Activated T-cell treated with anti-CD3 and anti-CD28 coated beads, Interleukin-2, amount 50 U/mL, for 4 hours (primary cell): Measurements from ENCODE around the gene THTPA. TPM values are rescaled to one million over a fixed set of nuclear protein-coding genes. Genes with fewer than 3 reads are reported as not detected.

Source experiments
- ATAC-seq, 2 donors: fragments of 200-7000 bp; cut with Tn5 transposase; one replicate each; pipeline ENCODE4 v1.10.0; 2021
- DNase-seq: peaks from one replicate; pipeline ENCODE4 v3.0.0-alpha.2; 2020
- H3K27me3 Mint-ChIP-seq: one replicate; pipeline ENCODE4 v1.8.0; 2021; ENCODE audit warnings: low read depth, mixed read lengths
- H3K36me3 Mint-ChIP-seq: one replicate; pipeline ENCODE4 v1.8.0; 2022; ENCODE audit warnings: mixed read lengths; ENCODE audit not compliant: insufficient read depth
- H3K4me1 Mint-ChIP-seq: one replicate; pipeline ENCODE4 v1.8.0; 2021; ENCODE audit warnings: low read depth, mixed read lengths
- H3K4me3 Mint-ChIP-seq: one replicate; pipeline ENCODE4 v1.8.0; 2021; ENCODE audit warnings: mild to moderate bottlenecking, moderate library complexity, mixed read lengths
- H3K9me3 Mint-ChIP-seq: one replicate; pipeline ENCODE4 v1.8.0; 2021; ENCODE audit warnings: mixed read lengths
- total RNA-seq, 3 donors: library from RNA; stranded (reverse); gene quantifications; one replicate each; pipeline ENCODE4 v1.2.1, GENCODE V29; 2021

The THTPA gene
- total RNA-seq, 3 donors from 2014 or later, result 17.1 to 18.8 (median 17.6) TPM

GRCh38 chr14:23539248-23540140 is 16.6 kb upstream of the THTPA start:
- Mint-ChIP-seq H3K4me3 (no peak overlapping the region), H3K36me3 (no peaks in the 10 kb centered on the region), H3K4me1 (peaks cover 2% of the 10 kb centered on the region), H3K27me3 (peaks cover 2% of the 10 kb centered on the region), H3K9me3 (no peaks in the 10 kb centered on the region)
- ATAC-seq (peak; percentile 77 to 80), DNase-seq (no peak)

- Mint-ChIP-seq H3K36me3 (no peaks in the 10 kb centered on the region), H3K4me1 (peaks cover 2% of the 10 kb centered on the region), H3K27me3 (peaks cover 2% of the 10 kb centered on the region), H3K9me3 (no peaks in the 10 kb centered on the region), H3K4me3 (no peak overlapping the region)
- no peak for ATAC-seq
- DNase-seq, result no peak
Observed at GRCh38 chr14:23540141-23540469, 16.0 kb upstream of the THTPA start.

GRCh38 chr14:23542261-23542660 is 13.8 kb upstream of the THTPA start:
- peaks cover 2% of the 10 kb centered on the region for H3K4me1 Mint-ChIP-seq
- DNase-seq (no peak), ATAC-seq (no peak)
- H3K4me3 Mint-ChIP-seq, result no peak overlapping the region
- H3K9me3 Mint-ChIP-seq, result no peaks in the 10 kb centered on the region
- peaks cover 2% of the 10 kb centered on the region for H3K27me3 Mint-ChIP-seq
- no peaks in the 10 kb centered on the region for H3K36me3 Mint-ChIP-seq

GRCh38 chr14:23543403-23543802 is 12.7 kb upstream of the THTPA start:
- ATAC-seq (no peak), DNase-seq (no peak)

GRCh38 chr14:23544511-23545447 is 11.3 kb upstream of the THTPA start:
- Mint-ChIP-seq H3K9me3 (no peaks in the 10 kb centered on the region), H3K36me3 (no peaks in the 10 kb centered on the region), H3K27me3 (no peaks in the 10 kb centered on the region), H3K4me1 (no peaks in the 10 kb centered on the region), H3K4me3 (no peak overlapping the region)
- DNase-seq (no peak), ATAC-seq (no peak)

More at GRCh38 chr14:23543403-23543802, 12.7 kb upstream of the THTPA start:
- no peak overlapping the region for H3K4me3 Mint-ChIP-seq
- peaks cover 2% of the 10 kb centered on the region for H3K27me3 Mint-ChIP-seq
- no peaks in the 10 kb centered on the region for H3K36me3 Mint-ChIP-seq
- peaks cover 2% of the 10 kb centered on the region for H3K4me1 Mint-ChIP-seq
- H3K9me3 Mint-ChIP-seq, result no peaks in the 10 kb centered on the region

GRCh38 chr14:23545740-23546365 is 10.2 kb upstream of the THTPA start:
- H3K36me3 Mint-ChIP-seq, result no peaks in the 10 kb centered on the region

GRCh38 chr14:23546450-23547035 is 9.5 kb upstream of the THTPA start:
- H3K9me3 Mint-ChIP-seq, result no peaks in the 10 kb centered on the region
- no peaks in the 10 kb centered on the region for H3K4me1 Mint-ChIP-seq
- DNase-seq (no peak), ATAC-seq (no peak)
- H3K4me3 Mint-ChIP-seq, result no peak overlapping the region
- H3K27me3 Mint-ChIP-seq, result no peaks in the 10 kb centered on the region
- H3K36me3 Mint-ChIP-seq, result no peaks in the 10 kb centered on the region

More at GRCh38 chr14:23545740-23546365, 10.2 kb upstream of the THTPA start:
- no peak overlapping the region for H3K4me3 Mint-ChIP-seq
- H3K9me3 Mint-ChIP-seq, result no peaks in the 10 kb centered on the region
- H3K27me3 Mint-ChIP-seq, result no peaks in the 10 kb centered on the region
- no peak for DNase-seq
- ATAC-seq, result no peak
- no peaks in the 10 kb centered on the region for H3K4me1 Mint-ChIP-seq

- DNase-seq, result no peak
- no peak for ATAC-seq
- H3K4me1 Mint-ChIP-seq, result peaks cover 2% of the 10 kb centered on the region
- no peaks in the 10 kb centered on the region for H3K27me3 Mint-ChIP-seq
- no peak overlapping the region for H3K4me3 Mint-ChIP-seq
- H3K36me3 Mint-ChIP-seq, result no peaks in the 10 kb centered on the region
- no peaks in the 10 kb centered on the region for H3K9me3 Mint-ChIP-seq
Observed at GRCh38 chr14:23547924-23548323, 8.1 kb upstream of the THTPA start.

- Mint-ChIP-seq H3K36me3 (no peaks in the 10 kb centered on the region), H3K4me3 (no peak overlapping the region), H3K9me3 (no peaks in the 10 kb centered on the region), H3K4me1 (peaks cover 2% of the 10 kb centered on the region), H3K27me3 (no peaks in the 10 kb centered on the region)
- DNase-seq (no peak), ATAC-seq (no peak)
Observed at GRCh38 chr14:23548351-23549318, 7.4 kb upstream of the THTPA start.

GRCh38 chr14:23550131-23550811 is 5.8 kb upstream of the THTPA start:
- H3K36me3 Mint-ChIP-seq, result no peaks in the 10 kb centered on the region
- no peak overlapping the region for H3K4me3 Mint-ChIP-seq
- ATAC-seq (no peak), DNase-seq (no peak)
- peaks cover 3% of the 10 kb centered on the region for H3K4me1 Mint-ChIP-seq
- H3K27me3 Mint-ChIP-seq, result no peaks in the 10 kb centered on the region
- no peaks in the 10 kb centered on the region for H3K9me3 Mint-ChIP-seq

GRCh38 chr14:23550812-23551265 is 5.2 kb upstream of the THTPA start:
- no peak for DNase-seq
- no peak overlapping the region for H3K4me3 Mint-ChIP-seq
- ATAC-seq, result no peak
- H3K36me3 Mint-ChIP-seq, result no peaks in the 10 kb centered on the region
- H3K4me1 Mint-ChIP-seq, result peaks cover 4% of the 10 kb centered on the region
- H3K9me3 Mint-ChIP-seq, result no peaks in the 10 kb centered on the region
- H3K27me3 Mint-ChIP-seq, result no peaks in the 10 kb centered on the region

- no peaks in the 10 kb centered on the region for H3K9me3 Mint-ChIP-seq
- ATAC-seq, result peak; percentile 65 to 72
- H3K27me3 Mint-ChIP-seq, result no peaks in the 10 kb centered on the region
- no peaks in the 10 kb centered on the region for H3K36me3 Mint-ChIP-seq
- DNase-seq, result peak; percentile 79
- peaks cover 8% of the 10 kb centered on the region for H3K4me1 Mint-ChIP-seq
- H3K4me3 Mint-ChIP-seq, result no peak within 1 kb of the TSS
Observed at GRCh38 chr14:23551266-23552028, 4.6 kb upstream of the THTPA start, which contains the start of gene ZFHX2. Gene ZFHX2 (minus strand): TSS chr14:23551765. CDS start chr14:23535325, 16,440 bp downstream.
